Activated CD8-positive, alpha-beta memory T cell treated with anti-CD3 and anti-CD28 coated beads, Interleukin-2, amount 50 U/mL, for 24 hours (primary cell): ENCODE results near the gene MRPL34.

Experiments used
- DNase-seq: peaks from one replicate; pipeline ENCODE4 v3.0.0-alpha.2; 2020; ENCODE audit errors: extremely low read depth

The MRPL34 gene

DNA sequence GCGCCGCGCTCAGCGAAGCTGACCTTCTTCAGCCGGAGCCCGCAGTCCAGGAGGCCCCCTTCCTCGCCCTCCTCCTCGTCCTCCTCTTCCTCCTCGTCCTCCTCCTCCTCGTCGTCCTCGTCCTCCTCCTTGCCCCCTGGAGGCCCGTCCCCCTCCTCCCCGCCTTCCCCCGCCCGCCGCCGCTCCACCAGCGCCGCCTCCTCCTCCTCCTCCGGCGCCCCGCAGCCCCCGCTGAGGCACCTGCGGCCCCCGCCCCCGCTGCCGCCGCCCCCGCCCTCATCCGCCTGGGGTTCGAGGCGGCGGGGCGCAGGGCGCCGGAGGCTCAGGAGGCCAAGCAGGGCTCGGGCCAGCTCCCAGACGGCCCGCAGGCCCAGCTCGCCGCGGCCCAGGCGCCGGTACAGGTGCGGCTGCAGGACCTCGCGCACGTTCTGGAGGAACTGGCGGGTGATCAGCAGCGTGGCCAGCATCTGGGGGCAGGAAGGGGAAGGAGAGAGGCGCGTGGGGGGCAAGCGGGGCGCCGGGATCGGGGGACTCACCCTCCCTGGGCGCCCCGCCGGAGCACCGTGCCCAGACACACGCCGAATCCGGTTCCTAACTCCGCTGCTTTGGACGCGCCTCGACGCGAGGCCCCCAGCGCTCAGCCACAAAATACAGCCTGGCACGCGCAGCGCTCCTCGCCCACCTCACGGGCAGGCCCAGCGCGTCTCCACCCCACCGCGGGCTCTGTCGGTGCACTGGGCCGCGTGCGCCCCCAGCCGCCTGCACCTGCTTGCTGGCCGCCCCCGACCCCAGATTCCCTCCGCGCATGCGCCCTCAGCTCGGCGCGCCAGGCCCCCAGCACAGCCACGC, 23.1 kb downstream of the MRPL34 start:
- no peak for DNase-seq

DNA sequence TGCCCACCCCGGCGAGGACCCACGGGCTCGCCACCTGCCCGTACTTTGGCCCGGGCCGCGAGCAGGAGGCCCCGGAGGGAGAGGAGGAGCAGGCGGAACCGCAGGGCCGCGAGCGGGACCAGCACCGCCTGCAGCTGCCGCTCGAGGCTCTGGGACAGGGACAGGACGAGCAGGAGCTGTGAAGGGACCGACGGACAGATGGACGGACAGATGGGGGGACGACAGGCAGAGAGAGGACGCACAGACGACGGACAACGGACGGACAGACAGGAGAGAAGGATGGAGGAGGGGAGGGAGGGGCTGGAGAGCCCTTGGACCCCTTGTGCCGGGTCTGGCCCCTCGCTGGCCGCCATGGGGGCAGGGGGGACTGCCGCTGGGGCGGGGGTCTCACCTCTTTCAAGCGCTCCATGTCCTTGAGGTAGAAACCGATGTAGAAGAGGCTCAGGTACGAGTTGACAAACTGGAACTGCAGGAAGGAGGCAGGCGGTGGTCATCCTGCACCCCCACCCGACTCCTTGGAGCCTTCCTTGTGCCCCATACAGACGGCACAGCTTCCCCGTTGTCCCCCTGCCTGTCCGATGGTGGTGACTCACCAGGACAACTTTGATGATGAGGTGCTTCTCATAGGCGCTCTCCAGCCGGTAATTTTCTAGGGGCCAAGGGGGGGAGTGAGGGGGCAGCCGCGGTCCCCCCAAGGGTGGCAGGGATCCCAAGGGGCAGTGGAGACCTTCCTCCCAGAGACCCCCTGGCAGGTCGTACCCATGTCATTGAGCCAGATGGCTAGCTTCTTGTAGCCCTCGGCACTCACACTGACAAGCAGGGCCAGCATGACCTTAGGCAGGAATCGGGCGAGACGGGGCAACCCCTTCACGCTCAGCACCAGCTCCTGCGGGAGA, 23.9 kb downstream of the MRPL34 start:
- DNase-seq: no peak

DNA sequence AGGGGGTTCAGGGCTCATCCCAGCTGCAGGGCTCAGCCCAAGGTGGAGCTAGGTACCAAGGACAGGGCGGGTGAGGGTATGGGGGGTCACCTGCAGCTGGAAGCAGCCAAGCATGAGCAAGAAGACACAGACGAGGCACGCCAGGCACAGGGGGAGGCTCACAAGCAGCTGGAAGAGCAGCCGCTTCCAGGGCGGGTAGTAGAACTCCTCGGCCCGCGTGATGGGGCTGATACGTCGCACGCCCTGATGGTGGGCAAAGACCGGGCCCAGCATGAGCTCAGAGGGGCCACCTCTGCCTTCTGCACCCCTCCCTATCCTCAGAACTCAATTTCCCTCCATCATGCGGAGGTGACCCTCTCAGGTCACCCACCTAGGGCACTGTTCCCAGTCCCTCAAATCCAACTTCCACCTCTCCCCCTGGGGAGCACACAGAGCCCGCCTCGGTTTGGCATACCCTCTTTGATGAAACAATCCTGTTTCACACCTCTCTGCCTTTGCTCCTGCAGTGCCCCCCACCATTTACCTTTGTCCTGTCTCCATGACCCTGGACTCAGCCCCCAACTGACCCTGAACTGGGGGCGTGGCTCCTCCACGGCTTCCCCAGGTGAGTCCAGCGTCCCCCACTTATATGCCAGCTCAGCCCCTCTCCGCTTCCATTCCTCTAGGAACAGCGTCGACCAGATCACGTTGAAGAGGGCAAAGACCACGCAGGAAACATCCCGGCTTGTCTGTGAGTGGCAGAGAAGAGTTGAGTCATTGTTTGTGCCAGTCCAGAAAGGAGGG, 24.8 kb downstream of the MRPL34 start:
- DNase-seq: no peak

DNA sequence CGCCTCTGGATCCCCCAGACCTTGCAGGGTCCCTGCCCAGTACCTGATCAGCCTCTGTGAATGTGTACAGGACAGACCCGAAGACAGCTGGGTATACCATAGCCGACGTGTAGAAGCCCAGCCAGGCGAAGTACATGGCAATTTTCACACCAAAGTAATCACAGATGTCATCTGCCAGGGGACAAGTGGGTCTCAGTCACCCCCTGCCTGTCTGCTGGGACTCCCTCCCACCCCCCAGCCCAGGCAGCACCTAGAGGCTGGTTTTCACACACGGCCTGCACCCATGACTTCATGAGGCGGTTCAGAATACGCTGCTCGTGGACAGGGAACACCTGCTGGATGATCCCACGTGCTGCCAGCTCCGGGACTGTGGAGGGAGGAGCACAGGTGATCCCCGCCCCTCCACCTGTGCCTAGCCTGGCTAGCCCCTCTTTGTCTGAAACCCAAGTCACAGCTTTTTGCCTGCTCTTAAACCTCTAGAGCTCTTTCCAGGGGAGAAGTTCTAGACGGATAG, 25.4 kb downstream of the MRPL34 start:
- DNase-seq: no peak

DNA sequence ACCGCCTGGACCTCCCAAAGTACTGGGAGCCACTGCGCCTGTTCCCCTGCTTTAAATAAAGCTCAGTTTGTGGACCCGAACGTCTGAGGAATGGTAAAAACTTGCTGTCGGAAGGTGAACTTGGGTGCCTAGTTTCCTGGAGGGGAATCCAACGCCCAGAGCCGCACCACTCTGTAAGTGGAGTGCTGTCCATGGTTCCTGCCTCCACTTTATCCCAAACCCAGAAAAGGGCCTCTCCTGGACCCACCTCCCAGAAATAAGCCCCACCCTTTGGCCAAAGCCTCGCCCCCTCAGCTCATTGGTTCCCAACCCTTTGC, 26.6 kb downstream of the MRPL34 start:
- DNase-seq: no peak

DNA sequence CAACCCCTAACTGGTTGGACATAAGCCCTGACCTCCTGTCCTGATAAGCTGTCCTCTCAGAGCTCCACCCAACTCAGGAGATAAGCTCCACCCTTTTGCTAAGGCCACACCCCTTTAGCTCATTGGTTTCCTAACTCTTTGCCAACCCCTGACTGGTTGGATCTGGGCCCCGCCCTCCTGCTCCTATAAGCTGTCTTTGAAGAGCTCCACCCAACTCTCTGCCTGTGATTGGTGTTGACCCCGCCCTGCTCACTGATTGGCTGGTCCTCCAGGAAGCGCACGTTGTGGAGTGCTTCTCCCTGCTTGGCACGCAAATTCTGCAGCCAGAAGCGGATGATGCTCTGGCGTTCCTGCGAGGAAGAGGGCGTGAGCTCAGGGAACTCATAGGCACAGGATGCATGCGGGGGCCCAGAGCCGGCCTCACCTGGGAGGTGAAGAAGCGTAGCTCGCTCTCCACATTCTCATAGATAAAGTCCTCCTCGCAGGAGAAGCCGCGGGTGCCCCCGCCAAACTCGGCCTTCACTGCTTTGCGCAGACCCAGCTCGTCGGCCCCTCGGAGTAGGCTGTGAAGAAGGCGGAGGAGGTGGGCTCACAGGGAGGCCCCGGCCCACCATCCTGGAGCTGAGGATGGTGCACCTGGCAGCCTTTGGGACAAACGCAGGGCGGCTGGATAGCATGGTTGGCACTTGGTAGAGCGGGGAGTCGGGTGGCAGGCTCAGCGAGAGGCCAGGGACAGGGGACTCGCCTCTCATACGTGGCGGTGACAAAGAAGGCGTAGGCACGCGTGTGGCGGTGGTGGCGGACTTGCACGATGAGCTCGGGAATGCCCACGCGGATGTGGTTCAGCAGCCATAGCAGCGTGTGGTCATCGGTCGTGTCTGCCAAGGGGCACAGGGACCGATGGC, 27.3 kb downstream of the MRPL34 start:
- DNase-seq: no peak

DNA sequence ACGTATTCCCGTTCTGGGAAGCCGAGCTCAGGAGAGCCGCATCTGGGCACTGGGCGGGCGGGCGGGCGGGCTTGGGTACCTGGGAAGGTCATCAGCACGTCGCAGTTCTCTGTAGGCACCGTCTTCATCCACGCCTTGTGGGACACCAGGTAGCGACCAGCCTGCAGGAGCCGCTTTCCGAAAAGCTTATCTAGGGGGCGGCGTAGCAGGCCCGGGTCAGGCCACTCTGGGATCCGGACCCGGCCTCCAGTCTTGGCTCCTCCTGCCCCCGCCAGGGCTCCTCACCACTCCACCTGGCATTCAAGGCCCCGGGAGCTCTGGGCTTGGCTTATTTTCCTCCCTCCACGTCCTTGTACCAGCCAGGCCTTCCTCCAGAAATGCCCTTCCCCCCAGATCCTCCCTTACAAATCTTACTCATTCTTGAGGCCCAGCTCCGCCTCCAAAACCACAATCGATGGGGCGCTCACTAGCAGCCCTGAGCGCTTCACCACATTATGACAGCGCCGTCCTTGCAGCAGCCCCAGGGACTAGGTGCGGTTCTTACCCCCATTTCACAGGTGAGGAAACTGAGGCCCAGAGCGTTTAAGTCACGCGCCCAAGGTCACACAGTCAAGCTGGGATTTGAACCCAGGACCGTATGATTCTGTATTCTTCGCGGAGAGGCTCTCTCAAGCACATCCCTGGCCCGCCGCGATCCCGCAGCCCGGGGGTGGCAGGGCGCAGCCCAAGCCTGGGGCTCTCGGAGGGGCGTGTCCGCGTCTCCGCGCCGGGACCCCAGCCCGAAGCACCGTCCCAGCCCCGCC, 28.1 kb downstream of the MRPL34 start:
- DNase-seq: no peak

DNA sequence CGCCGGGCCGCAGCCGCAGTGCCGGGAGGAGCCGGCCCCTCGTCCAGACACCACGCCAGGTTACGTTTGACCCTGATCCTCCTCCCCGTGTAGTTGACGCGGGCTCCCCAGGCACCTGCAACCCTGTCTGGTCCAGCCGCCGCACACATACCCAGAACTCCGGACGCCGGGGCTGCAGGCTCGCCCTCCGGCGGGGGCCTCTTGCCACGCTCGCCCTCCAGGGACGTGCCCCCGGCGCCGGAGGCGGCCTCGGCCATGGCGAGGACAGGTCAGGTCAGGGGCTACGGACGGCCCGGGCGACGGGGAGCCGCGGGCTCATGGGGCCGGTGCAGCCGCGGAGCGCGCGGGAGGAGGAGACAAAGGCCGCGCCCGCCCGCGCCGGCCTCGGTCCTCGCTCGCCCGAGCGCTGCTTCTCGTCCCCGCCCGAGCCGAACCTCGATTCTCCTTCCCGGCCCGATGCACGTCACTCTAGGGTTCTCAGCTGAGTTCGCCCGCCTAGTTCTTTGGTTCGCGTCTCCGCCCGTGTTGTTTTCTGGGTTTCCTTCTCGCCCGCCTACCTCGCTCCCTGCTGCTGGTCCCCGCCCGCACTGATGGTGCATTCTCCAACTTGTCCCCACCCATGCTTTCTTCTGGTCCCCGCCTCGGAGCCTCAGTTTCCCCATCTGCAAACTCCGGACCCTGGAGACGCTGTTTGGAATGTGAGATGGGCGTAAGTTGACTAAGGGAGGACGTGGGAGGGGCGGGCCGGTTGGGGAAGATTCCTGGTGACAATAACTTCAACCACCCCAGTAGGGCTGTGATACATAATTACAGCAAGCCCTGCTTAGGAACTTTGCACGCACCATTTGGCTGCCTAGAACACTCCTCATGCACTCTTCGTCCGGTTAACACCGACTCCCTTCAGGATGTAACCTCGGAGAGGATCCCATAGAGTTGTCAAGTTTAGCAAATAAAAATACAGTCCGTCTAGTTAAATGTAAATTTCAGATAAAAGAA, 29.0 kb downstream of the MRPL34 start, which contains the start of gene ANO8:
Gene ANO8, minus strand, starts transcription at position 442 of the 996 bp plus-strand sequence. Its CDS starts 185 bp downstream, at position 257.
- DNase-seq: peak; percentile 95

DNA sequence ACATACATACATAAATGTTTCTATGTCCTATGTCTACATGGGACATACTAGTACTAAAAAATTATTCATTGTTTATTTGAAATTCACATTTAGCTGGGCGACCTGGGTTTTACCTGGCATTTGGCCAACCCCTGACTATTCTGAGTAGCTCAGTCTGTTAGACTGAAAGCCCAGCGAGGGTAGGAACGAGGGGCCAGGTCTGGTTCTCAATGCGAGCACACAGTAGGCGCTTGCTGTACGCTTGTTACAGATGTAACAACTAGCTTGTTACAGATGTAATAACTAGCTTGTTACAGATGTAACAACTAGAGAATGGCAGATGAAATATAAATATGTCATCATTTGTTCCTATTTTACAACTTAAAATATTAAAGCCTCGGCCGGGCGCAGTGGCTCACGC, 29.9 kb downstream of the MRPL34 start:
- DNase-seq: no peak

DNA sequence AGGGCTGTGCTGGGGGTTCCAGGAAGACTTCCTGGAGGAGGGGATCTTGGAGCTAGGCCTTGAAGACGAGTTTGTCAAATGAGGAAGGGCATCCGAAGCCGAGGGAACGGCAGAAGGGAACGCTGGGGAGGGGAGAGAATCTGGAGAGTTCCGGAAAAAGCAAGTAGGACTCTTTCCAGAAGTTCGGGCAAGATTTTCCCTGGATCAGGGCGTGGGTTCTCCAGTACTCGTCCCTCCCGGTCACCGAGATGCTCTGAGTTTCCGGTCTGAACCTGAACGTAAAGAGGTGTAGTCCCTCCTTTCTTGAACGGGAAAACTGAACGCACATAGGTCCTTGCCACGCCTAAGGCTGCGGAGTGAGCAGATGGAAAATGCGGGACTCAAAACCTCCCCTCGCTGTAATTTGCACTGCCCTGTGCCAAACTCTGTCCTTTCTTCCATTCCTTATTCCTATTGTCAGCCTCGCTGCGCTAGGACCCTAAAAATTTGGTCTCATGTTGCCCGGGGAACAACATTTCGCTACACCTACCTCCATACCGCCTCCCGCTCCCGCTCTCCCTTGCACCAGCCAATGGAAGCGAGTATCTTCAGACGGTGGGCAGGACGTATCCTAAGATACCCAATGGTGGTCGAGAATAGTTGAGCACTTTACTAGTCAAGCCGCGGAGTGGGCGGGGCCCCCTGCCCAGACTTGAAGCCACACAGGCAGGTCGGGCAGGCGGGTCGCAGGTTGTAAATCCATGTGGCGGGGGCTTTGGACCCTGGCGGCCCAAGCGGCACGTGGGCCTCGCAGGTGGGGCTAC, 31.4 kb downstream of the MRPL34 start, which contains the start of gene GTPBP3:
Gene GTPBP3, plus strand, starts transcription at position 682 of the 803 bp plus-strand sequence. Its CDS starts 59 bp downstream, at position 741.
- peak; percentile 95 for DNase-seq

DNA sequence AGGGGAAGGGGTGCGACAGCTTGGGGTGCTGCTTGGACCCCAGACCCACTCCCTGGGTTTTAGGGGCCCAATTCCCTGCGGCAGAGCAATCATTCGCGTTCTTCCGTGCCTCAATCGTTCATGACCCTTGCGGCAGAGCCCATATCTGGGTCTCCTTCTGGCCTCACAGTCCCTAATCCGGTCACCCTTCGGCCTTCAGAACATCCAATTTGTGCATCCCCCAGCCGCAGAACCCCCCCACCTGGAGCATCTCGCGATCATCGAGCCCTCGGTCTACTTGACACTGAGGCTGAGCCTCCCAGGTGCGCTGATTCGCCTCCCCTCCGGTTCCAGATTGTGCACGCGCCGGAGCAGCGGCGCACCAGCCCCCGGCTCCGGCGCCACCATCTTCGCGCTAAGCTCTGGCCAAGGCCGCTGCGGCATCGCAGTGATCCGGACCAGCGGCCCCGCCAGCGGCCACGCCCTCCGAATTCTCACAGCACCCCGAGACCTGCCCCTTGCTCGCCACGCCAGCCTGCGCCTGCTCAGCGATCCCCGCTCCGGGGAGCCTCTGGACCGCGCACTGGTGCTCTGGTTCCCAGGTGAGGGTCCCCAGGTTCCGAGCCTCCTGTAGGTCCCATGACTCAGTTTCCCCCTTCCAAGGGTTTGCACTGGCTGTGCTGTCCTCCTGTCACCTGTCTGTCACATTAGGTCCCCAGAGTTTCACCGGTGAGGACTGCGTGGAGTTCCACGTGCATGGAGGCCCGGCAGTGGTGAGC, 32.2 kb downstream of the MRPL34 start:
- DNase-seq: no peak

DNA sequence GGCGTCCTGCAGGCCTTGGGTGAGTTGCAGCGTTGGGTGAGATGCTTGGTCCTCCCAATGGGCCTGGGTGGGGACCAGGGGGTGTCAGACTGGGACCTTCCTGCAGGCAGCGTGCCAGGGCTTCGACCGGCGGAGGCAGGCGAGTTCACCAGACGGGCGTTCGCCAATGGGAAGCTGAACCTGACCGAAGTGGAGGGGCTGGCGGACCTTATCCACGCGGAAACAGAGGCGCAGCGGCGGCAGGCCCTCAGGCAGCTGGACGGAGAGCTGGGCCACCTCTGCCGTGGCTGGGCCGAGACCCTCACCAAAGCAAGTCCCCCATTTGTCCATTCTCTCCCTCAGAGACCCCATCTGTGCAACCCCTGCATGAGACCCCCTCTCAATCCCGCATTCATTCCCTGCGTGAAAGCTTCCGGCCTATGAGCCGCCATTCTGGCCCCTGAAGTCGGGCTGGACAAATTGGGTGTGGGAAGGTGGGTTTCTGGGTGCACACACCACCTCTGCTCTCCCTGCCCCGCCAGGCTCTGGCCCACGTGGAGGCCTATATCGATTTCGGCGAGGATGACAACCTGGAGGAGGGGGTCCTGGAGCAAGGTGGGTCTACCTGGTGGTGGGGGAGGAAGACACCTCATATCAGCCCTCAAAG, 32.9 kb downstream of the MRPL34 start:
- no peak for DNase-seq

DNA sequence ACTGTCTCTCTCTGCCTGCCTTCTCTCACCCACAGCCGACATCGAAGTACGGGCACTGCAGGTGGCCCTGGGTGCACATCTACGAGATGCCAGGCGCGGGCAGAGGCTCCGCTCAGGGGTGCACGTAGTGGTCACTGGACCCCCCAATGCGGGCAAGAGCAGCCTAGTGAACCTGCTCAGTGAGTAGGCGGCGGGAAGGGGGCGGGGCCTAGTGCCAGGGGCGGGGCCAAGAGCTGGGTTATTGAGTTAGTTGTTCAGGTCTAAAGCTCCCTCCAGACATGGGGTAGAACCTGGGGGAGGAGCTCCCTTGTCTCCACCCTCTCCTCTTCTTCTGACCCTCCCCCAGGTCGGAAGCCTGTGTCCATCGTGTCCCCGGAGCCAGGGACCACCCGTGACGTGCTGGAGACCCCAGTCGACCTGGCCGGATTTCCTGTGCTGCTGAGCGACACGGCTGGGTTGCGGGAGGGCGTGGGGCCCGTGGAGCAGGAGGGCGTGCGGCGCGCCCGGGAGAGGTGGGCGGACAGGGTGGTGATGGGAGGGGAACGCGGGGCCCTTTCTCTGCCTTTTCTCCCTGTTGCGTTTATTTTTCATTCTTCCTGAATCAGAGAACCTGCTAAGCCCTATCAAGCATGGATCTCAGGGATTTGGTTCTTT, 33.5 kb downstream of the MRPL34 start:
- no peak for DNase-seq

DNA sequence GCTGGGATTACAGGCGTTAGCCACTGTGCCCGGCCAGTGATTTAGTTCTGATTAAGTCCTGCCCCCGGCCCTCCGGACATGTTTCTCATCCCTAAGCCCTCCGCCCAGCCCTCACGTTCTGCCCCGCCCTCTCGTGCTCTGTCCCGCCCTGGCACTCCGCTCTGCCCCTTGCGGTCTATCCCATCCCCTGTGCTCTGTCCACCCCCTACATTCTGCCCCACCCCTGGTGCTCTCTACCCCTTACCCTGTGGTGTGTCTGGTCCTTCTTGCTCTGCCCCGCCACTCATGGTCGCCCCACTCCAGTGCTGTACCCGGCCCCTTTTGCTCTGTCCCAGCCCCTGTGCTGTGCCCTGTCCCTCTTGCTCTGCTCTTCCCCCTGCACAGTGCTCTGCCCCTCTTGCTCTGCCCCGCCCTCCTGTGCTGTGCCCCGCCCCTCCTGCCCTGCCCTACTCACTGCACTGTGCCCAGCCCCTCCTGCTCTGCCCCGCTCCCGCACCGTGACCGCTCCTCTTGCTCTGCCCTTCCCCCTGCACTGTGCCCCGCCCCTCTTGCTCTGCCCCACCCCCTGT, 34.7 kb downstream of the MRPL34 start:
- DNase-seq: no peak

DNA sequence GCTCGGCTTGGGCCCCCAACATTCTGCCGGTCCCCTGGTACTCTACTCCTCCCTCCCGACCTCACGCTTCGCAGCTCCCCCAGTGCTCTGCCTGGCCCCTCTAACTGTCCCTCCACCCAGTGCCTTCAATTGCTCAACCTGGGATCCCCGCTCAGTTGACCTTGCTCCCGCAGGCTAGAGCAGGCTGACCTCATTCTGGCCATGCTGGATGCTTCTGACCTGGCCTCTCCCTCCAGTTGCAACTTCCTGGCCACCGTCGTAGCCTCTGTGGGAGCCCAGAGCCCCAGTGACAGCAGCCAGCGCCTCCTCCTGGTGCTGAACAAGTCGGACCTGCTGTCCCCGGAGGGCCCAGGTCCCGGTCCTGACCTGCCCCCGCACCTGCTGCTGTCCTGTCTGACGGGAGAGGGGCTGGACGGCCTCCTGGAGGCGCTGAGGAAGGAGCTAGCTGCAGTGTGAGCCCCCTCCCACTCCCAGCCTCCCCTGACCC, 35.2 kb downstream of the MRPL34 start:
- no peak for DNase-seq
